Skeletal muscle satellite cell (primary cell): ENCODE data around the gene VPS39.

Source experiments
- H3K27me3 ChIP-seq: 2 replicates; pipeline ENCODE4 v1.7.0; 2013; ENCODE audit warnings: low read length; ENCODE audit not compliant: control insufficient read depth, insufficient read depth
- H3K36me3 ChIP-seq: 2 replicates; pipeline ENCODE4 v1.7.0; 2013; ENCODE audit warnings: mild to moderate bottlenecking, control low read depth, low read length; ENCODE audit not compliant: insufficient read depth
- H3K4me1 ChIP-seq: 2 replicates; pipeline ENCODE4 v1.7.0; 2013; ENCODE audit warnings: low read length; ENCODE audit not compliant: control insufficient read depth, insufficient read depth
- H3K4me2 ChIP-seq: 2 replicates; pipeline ENCODE4 v1.7.0; 2013; ENCODE audit warnings: mild to moderate bottlenecking, low read length
- H3K4me3 ChIP-seq: 2 replicates; pipeline ENCODE4 v1.7.0; 2013; ENCODE audit warnings: low read length
- H3K9ac ChIP-seq: 2 replicates; pipeline ENCODE4 v1.7.0; 2013; ENCODE audit warnings: mild to moderate bottlenecking, low read depth, low read length, moderate library complexity
- H3K9me3 ChIP-seq: replicated peaks from 2 replicates; pipeline ENCODE4 v1.7.0; 2013; ENCODE audit warnings: mild to moderate bottlenecking, control low read depth, low read length

The VPS39 gene

DNA sequence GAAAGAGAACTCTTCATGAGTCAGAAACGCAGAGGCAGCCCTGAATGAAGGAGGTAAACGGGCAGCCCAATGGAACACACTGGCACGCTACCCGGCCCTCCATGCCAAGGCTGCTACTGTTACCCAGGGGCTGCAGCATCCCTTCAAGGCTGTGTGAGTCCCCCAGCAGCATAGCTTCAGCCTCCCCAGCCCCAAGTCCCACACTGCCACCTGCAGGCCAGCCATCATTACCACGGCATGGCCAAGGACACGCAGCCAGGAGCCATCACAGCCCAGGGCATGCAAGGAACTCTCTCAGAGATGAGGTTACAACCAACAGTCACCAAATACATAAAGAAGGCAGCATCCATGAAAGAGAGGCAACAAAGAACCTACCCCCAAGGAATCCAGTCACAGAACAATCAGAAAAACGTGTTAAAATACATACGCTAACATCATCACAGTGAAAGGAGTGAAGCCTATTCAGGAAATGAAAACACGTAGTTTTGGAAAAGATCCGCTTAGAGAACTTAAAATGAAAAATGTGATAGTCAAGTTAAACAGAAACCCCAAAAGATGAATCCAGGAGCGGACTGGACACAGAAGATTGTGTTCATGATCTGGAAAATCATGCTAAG lies 74.1 kb downstream of the VPS39 start:
- Histone ChIP-seq H3K27me3 (peaks cover 67% of the 10 kb centered on the region), H3K4me3 (no peak overlapping the region), H3K9me3 (no peaks in the 10 kb centered on the region), H3K36me3 (no peaks in the 10 kb centered on the region), H3K4me1 (no peaks in the 10 kb centered on the region), H3K9ac (no peak overlapping the region), H3K4me2 (no peak overlapping the region)

DNA sequence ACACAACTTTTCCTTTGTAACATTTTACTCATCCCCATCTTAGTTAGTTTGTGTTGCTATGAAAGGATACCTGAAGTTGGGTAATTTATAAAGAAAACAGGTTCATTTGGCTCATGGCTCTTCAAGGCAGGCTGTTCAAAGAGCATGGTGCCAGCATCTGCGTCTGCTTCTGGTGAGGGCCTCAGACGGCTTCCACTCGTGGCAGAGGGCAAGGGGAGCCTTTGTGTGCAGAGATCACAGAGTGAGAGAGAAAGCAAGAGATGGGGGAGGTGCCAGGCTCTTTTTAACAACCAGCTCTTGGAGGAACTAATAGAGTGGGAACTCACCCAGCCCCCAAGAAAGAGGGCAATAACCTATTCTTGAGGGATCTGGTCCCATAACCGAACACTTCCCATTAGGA lies 74.7 kb downstream of the VPS39 start:
- no peaks in the 10 kb centered on the region for H3K36me3 ChIP-seq
- peaks cover 64% of the 10 kb centered on the region for H3K27me3 ChIP-seq
- no peak overlapping the region for H3K4me3 ChIP-seq
- H3K4me1 ChIP-seq, result no peaks in the 10 kb centered on the region
- no peak overlapping the region for H3K4me2 ChIP-seq
- H3K9me3 ChIP-seq, result no peaks in the 10 kb centered on the region
- no peak overlapping the region for H3K9ac ChIP-seq

DNA sequence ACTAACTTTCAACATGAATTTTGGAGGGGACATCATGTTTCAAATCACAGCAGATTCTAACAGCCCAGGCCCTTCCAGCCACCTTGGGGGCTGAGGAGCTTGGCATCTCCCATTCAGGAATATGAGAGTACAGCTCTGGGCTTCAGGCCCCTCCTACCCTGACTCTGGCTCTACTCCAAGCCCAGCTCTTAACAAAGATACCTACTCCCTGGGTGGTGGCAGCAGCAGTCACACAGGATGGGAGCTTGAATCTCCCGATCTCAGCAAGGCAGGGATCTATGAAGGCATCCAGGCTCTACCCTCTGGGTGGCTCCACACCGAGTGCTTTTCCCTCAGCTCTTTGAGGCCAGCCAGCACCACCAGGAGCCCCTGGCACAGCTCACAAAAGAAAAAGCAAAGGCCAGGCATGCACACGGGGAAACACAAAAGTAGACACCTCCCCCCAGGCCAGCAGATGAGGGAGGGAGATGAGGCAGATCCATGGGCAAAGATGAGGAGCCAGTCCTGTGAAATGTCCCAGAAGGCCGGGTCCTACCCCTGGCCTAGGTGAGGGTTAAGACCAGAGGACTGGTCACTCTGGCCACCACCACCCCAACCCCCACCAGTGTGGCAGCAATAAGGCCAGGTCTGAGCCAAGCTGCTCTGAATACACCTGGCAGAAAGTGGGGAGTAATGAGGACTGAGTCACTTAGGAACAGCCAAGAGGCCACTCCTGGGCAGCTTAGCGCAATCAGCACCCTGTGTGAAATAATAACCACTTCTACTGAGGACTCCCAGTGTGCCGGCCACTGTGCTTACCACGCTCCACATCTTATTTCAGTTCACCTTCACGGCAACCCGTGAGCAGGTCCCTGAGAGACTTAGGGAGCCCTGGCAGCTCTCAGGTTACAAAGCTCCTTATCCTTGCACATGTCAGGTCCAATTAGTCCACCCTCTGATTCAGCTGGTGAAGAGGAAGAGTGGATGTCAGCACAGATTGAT lies 76.0 kb downstream of the VPS39 start:
- Histone ChIP-seq H3K9ac (no peak overlapping the region), H3K4me3 (no peak overlapping the region), H3K36me3 (no peaks in the 10 kb centered on the region), H3K4me1 (no peaks in the 10 kb centered on the region), H3K27me3 (peaks cover 69% of the 10 kb centered on the region), H3K4me2 (no peak overlapping the region), H3K9me3 (no peaks in the 10 kb centered on the region)

DNA sequence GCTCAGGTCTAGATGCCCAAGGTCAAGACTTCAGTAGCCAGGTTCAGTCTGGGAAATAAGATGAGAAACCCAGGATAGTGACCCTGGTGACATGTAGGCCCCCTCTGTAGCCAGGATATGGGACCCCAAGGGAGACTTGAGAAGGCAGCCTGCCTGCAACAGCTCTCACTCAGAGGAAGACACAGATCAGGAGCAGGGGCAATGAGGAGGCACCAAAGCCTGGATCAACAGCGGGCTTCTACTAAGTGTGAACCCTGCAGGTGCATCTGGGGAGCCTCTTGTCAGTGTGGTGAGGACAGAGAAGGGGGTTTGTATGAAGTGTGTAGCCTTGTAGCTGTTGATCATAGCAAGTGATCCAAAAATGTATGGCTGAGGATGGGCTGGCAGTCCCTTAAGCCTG lies 77.1 kb downstream of the VPS39 start:
- no peak overlapping the region for H3K4me3 ChIP-seq
- no peaks in the 10 kb centered on the region for H3K36me3 ChIP-seq
- no peak overlapping the region for H3K4me2 ChIP-seq
- H3K27me3 ChIP-seq, result peaks cover 67% of the 10 kb centered on the region
- no peak overlapping the region for H3K9ac ChIP-seq
- H3K9me3 ChIP-seq, result no peaks in the 10 kb centered on the region
- H3K4me1 ChIP-seq, result no peaks in the 10 kb centered on the region

DNA sequence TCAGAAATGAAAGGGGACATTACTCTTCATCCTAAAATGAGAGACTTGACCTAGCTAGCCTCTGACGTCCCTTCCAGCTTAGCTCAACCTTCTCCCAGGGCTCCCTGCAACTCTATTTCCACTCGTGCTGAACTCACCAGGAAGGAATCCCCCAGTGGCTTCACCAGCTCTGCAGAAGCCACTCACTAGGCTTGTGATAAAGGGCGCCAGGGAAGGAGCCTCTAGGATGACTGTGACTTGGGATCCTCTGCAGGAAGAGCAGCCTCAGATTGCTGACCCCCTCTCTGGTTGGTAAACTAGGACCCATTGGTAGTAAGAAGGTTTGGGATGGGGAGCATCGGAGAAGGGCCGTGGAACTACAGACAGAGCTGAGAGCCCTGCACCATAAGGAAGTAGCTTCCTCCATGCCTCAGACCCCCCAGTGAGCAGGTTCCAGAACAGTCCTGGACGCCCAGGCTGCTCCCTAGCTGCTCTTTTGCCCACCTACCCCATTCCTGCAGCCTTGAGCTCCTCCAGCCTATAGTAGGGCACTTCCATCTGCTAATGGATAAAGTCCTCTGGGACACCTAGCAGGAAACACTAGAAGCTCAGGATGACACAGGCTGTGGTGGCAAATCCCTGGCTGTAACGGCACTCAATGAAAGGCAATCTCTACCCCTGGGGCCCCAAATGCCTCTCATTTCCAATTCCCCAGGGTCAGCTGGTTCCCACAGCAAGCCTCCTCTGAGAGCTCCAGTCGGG lies 77.7 kb downstream of the VPS39 start:
- Histone ChIP-seq H3K9ac (no peak overlapping the region), H3K27me3 (peaks cover 72% of the 10 kb centered on the region), H3K4me2 (no peak overlapping the region), H3K36me3 (no peaks in the 10 kb centered on the region), H3K9me3 (no peaks in the 10 kb centered on the region), H3K4me3 (no peak overlapping the region), H3K4me1 (no peaks in the 10 kb centered on the region)

DNA sequence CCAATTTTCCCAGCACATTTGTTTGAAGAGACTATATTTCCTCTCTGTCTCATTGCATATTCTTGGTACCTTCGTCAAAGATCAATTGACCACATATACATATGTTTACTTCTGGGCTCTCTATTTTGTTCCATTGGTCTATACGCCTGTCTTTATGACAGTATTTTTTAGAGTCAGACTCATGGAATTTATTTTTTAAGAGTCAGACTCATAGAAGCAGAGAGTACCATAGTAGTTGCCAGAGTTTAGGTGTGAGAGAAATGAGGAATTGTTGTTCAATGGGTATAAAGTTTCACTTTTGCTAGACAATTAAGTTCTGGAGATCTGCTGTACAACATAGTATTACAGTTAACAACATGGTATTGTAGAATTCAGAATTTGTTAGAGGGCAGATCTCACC lies 78.7 kb downstream of the VPS39 start:
- Histone ChIP-seq H3K9ac (no peak overlapping the region), H3K9me3 (no peaks in the 10 kb centered on the region), H3K4me3 (no peak overlapping the region), H3K4me1 (no peaks in the 10 kb centered on the region), H3K4me2 (no peak overlapping the region), H3K27me3 (peaks cover 75% of the 10 kb centered on the region), H3K36me3 (no peaks in the 10 kb centered on the region)

DNA sequence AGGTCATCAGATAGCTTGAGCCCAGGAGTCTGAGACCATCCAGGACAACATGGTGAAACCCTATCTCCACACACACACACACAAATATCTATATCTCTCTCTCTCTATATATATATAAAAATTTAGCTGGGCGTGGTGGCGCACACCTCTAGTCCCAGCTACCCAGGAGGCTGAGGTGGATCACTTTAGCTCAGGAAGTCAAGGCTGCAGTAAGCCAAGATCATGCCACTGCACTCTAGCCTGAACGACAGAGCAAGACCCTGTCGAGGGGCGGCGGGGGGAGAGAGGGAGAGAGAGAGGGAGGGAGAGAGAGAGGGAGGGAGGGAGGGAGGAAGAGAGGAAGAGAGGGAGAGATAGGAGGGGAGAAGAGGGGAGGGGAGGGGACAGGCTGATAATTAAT lies 79.6 kb downstream of the VPS39 start:
- H3K4me1 ChIP-seq, result no peaks in the 10 kb centered on the region
- peaks cover 79% of the 10 kb centered on the region for H3K27me3 ChIP-seq
- H3K4me2 ChIP-seq, result no peak overlapping the region
- H3K4me3 ChIP-seq, result no peak overlapping the region
- no peak overlapping the region for H3K9ac ChIP-seq
- no peaks in the 10 kb centered on the region for H3K36me3 ChIP-seq
- no peaks in the 10 kb centered on the region for H3K9me3 ChIP-seq

DNA sequence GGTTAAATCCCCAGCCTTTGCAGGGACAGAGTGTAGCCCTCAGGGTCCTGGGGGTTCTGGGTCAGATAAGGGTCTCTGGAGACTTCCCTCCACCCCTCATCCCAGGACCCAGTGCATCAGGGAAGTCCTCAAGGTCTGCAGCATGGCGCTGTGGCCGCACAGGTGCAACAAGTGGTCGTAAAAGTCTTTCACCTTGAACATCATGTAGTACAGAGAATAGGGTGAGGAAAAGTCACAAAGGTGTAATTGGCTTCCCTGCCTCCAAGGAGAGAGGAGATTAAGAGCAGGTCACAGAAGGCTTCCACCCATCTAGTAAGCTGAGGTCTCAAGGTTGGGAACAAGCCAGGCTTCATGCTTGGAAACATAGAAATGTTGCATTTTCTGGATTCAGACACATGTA lies 84.6 kb downstream of the VPS39 start:
- peaks cover 79% of the 10 kb centered on the region for H3K27me3 ChIP-seq
- no peaks in the 10 kb centered on the region for H3K9me3 ChIP-seq
- H3K4me2 ChIP-seq, result no peak overlapping the region
- H3K4me3 ChIP-seq, result no peak overlapping the region
- H3K9ac ChIP-seq, result no peak overlapping the region
- no peaks in the 10 kb centered on the region for H3K36me3 ChIP-seq
- H3K4me1 ChIP-seq, result no peaks in the 10 kb centered on the region

DNA sequence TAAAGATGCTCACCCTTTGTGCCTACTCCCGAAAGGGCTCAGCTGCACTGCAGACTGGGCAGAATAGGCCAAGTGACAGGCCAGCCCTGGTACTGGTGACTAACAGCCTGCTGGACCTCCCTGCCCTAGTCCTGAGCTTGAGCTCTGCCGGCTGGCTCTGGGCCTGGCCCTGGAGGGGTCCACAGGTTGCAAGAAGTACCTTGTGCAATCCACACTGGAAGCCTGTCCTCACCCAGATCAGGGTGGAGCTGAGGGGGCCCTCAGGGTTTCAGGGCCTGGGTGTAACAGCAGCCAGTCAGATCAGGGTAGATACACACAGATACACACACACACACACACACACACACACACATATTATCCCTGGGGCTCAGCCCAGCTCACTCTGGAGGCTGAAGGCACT lies 86.4 kb downstream of the VPS39 start:
- peaks cover 77% of the 10 kb centered on the region for H3K27me3 ChIP-seq
- no peak overlapping the region for H3K9ac ChIP-seq
- H3K36me3 ChIP-seq, result no peaks in the 10 kb centered on the region
- H3K4me3 ChIP-seq, result no peak overlapping the region
- no peaks in the 10 kb centered on the region for H3K9me3 ChIP-seq
- no peak overlapping the region for H3K4me2 ChIP-seq
- H3K4me1 ChIP-seq, result no peaks in the 10 kb centered on the region

DNA sequence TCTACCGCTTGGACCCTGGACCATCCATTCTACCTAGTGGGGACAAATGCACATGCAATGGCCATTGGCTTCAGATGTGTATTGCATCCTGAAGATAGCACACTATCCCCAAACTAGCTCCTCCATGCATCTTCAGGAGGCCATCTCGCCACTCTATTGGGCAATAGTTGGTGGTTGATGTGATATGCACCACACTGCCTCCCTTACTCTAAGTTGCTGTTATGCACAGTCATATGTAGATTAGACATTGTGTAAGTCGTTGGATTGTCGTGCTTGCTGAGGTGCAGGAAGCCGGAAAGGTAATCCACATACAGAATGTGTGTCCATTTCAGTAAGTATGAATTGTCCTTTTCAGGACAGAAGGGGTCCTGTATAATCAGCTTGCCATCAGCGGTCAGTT lies 87.1 kb downstream of the VPS39 start:
- peaks cover 75% of the 10 kb centered on the region for H3K27me3 ChIP-seq
- H3K4me2 ChIP-seq, result no peak overlapping the region

DNA sequence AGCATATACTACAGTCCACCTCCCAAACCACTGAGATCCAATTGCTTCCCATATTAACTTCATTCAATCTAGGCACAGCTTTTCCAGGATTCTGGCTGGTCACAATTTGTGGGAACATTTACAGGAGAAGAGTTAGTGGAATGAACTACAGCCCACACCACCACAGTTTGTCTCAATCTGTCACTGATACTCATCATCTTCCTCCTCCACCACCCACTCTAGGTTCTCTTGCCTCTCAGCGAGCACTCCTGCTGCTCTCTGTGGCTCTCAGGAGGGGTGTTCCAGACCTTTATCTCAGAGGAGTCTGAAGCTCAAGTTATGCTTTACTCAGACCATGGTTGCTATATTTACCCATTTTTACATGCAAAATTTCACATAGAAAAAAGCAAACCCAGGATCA lies 87.8 kb downstream of the VPS39 start:
- no peaks in the 10 kb centered on the region for H3K9me3 ChIP-seq
- H3K27me3 ChIP-seq, result peaks cover 71% of the 10 kb centered on the region
- H3K4me1 ChIP-seq, result no peaks in the 10 kb centered on the region
- no peaks in the 10 kb centered on the region for H3K36me3 ChIP-seq
- no peak overlapping the region for H3K4me3 ChIP-seq
- H3K9ac ChIP-seq, result no peak overlapping the region
- no peak overlapping the region for H3K4me2 ChIP-seq

More for the DNA sequence above, 87.1 kb downstream of the VPS39 start:
- Histone ChIP-seq H3K4me1 (no peaks in the 10 kb centered on the region), H3K9me3 (no peaks in the 10 kb centered on the region), H3K36me3 (no peaks in the 10 kb centered on the region), H3K4me3 (no peak overlapping the region), H3K9ac (no peak overlapping the region)
